Measurements from ENCODE around the gene SYT1. TPM values are rescaled to one million over a fixed set of nuclear protein-coding genes. Genes with fewer than 3 reads are reported as not detected.

SYT1 gene
- total and polyA plus RNA-seq, 2 donors (not counting 3 experiments of a cell fraction or from before 2014, with no cell fraction given) = 3.2 to 15.3 TPM

GRCh38 chr12:79411791-79412190, 547.2 kb downstream of the SYT1 start:
- BruUV-seq (replicated peaks) = no TSS peak
- FAIRE-seq (no peak), DNase-seq (ENCODE audit: low read depth, low spot score) (no peak)
- H3K9me1 ChIP-seq (replicated peaks; ENCODE audit: control insufficient read depth, extremely low read depth, insufficient read depth, low read length) = no peaks in the 10 kb centered on the region
- no peaks in the 10 kb centered on the region for H3K27me3 ChIP-seq (ENCODE audit: control insufficient read depth in 2 of 2, insufficient read depth in 2 of 2, low read length in 2 of 2)
- H3K79me2 ChIP-seq (ENCODE audit: control insufficient read depth, insufficient read depth, low read length) = no peaks in the 10 kb centered on the region
- H3K9me3 ChIP-seq (replicated peaks; ENCODE audit: control insufficient read depth, insufficient read depth, low read length) = no peaks in the 10 kb centered on the region
- no peak overlapping the region for H3K4me3 ChIP-seq (replicated peaks in 1 of 3; ENCODE audit: insufficient read depth in 1 of 3, low read depth in 1 of 3, low read length in 3 of 3)
- no peak overlapping the region for H3K4me2 ChIP-seq (ENCODE audit: insufficient read depth, low read length)
- TF ChIP-seq MYC (IDR thresholded peaks at IDR 0.05; ENCODE audit: low read depth, low read length) (no peak), MAX (IDR thresholded peaks at IDR 0.05; ENCODE audit: insufficient read depth, insufficient read length) (no peak), JUN (IDR thresholded peaks at IDR 0.05; ENCODE audit: borderline replicate concordance, insufficient read depth, insufficient read length, low read depth) (no peak), POLR2A (IDR thresholded peaks at IDR 0.05; ENCODE audit: low read depth, low read length) (no peak), EZH2 (IDR thresholded peaks at IDR 0.05; ENCODE audit: borderline replicate concordance, low read depth, low read length, severe bottlenecking) (no peak), POLR2AphosphoS5 (IDR thresholded peaks at IDR 0.05; ENCODE audit: insufficient read depth, low read depth, low read length) (no peak), GATA2 (IDR thresholded peaks at IDR 0.05; ENCODE audit: insufficient read depth, insufficient read length, low read depth, low read length) (no peak), FOS (IDR thresholded peaks at IDR 0.05; ENCODE audit: borderline replicate concordance, insufficient read depth, low read length) (no peak)
- TF ChIP-seq, protein P1, sequence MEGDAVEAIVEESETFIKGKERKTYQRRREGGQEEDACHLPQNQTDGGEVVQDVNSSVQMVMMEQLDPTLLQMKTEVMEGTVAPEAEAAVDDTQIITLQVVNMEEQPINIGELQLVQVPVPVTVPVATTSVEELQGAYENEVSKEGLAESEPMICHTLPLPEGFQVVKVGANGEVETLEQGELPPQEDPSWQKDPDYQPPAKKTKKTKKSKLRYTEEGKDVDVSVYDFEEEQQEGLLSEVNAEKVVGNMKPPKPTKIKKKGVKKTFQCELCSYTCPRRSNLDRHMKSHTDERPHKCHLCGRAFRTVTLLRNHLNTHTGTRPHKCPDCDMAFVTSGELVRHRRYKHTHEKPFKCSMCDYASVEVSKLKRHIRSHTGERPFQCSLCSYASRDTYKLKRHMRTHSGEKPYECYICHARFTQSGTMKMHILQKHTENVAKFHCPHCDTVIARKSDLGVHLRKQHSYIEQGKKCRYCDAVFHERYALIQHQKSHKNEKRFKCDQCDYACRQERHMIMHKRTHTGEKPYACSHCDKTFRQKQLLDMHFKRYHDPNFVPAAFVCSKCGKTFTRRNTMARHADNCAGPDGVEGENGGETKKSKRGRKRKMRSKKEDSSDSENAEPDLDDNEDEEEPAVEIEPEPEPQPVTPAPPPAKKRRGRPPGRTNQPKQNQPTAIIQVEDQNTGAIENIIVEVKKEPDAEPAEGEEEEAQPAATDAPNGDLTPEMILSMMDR (IDR thresholded peaks at IDR 0.05; ENCODE audit: extremely low read depth in 1 of 2, insufficient read depth in 1 of 2, low read depth in 1 of 2, low read length in 2 of 2) = no peak
- no peaks in the 10 kb centered on the region for H4K20me1 ChIP-seq (replicated peaks; ENCODE audit: control insufficient read depth, extremely low read depth, insufficient read depth, low read length)
- no peak overlapping the region for H3K27ac ChIP-seq (ENCODE audit: insufficient read depth, low read depth, low read length)
- dilution Hi-C loops (cut with MboI; ENCODE audit: extremely low pct_ligation_motif_present, low sequenced_read_pairs) (no loop called here), intact Hi-C loops (cut with micrococcal nuclease) (no loop called here)
- peaks cover 9% of the 10 kb centered on the region for H3K4me1 ChIP-seq (ENCODE audit: control insufficient read depth, extremely low read depth, insufficient read depth, low read length)
- H2AFZ ChIP-seq (ENCODE audit: low read depth, low read length) = no peak overlapping the region
- no peak overlapping the region for H3K9ac ChIP-seq (replicated peaks; ENCODE audit: extremely low read depth, insufficient read depth, low read length)
- no peaks in the 10 kb centered on the region for H3K36me3 ChIP-seq (ENCODE audit: control insufficient read depth in 2 of 2, extremely low read depth in 1 of 2, insufficient read depth in 2 of 2, low read length in 2 of 2)
- ChIA-PET POLR2A (no interaction called here), CTCF (interaction anchor here (1.4 kb wide), 2 partner anchors 8 to 784 kb away, joined by 6 read pairs; no protein-coding TSS in a partner anchor)

All from endothelial cell of umbilical vein (primary cell).